Smooth muscle cell of trachea (primary cell): ENCODE results near the gene PLEKHA6. TPM values are rescaled to one million over a fixed set of nuclear protein-coding genes. Genes with fewer than 3 reads are reported as not detected.

Experiments
- total RNA-seq: library from RNA; depleted of rRNA; stranded (reverse); fragments of >200 nt; gene quantifications from 2 replicates; pipeline ENCODE4 v1.2.1, GENCODE V29; 2014

Gene PLEKHA6, protein sequence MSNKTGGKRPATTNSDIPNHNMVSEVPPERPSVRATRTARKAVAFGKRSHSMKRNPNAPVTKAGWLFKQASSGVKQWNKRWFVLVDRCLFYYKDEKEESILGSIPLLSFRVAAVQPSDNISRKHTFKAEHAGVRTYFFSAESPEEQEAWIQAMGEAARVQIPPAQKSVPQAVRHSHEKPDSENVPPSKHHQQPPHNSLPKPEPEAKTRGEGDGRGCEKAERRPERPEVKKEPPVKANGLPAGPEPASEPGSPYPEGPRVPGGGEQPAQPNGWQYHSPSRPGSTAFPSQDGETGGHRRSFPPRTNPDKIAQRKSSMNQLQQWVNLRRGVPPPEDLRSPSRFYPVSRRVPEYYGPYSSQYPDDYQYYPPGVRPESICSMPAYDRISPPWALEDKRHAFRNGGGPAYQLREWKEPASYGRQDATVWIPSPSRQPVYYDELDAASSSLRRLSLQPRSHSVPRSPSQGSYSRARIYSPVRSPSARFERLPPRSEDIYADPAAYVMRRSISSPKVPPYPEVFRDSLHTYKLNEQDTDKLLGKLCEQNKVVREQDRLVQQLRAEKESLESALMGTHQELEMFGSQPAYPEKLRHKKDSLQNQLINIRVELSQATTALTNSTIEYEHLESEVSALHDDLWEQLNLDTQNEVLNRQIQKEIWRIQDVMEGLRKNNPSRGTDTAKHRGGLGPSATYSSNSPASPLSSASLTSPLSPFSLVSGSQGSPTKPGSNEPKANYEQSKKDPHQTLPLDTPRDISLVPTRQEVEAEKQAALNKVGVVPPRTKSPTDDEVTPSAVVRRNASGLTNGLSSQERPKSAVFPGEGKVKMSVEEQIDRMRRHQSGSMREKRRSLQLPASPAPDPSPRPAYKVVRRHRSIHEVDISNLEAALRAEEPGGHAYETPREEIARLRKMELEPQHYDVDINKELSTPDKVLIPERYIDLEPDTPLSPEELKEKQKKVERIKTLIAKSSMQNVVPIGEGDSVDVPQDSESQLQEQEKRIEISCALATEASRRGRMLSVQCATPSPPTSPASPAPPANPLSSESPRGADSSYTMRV
- 2.3 and 7.4 TPM in 2 replicates for total RNA-seq

DNA sequence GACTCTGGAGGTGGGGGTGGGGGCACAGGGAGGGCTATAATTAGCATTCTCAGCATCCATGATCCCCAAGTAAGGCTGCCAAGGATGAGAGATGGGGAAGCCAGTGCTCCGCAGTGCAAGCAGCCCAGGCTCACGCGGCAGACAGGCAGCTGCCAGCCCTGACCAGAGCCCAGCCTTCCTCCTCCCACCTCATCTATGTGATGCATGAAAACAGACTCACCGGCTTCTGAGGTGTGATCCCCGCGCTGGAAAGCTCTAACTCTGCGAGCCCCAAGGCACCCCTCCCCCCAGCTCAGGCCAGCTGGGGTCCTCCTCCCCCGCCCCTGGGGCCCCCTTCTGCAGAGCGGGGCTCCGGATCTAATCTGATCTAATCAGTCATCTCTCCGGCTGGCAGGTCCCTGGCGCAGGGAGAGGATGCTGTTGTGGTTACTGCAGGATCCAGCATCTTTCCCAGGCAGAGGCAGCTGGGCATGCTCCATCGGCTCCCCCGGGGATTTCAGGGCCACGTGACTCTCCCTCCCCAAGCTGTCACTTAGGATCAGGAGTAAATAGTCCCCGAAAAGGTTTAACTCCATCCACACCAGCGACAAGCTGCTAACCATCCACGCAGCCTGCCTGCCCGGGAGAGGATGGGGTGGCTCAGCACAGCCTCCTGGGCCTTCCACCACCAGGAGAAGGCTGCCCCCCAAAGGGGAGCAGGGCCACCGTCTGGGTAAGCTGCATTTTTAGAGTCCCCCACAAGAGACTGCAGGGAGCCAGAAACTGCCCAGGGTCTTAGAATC, at the start of gene PLEKHA6:
TSS of gene PLEKHA6 (minus strand) at position 456 of the 782 bp plus-strand sequence. CDS start 86,202 bp downstream, outside the sequence.

DNA sequence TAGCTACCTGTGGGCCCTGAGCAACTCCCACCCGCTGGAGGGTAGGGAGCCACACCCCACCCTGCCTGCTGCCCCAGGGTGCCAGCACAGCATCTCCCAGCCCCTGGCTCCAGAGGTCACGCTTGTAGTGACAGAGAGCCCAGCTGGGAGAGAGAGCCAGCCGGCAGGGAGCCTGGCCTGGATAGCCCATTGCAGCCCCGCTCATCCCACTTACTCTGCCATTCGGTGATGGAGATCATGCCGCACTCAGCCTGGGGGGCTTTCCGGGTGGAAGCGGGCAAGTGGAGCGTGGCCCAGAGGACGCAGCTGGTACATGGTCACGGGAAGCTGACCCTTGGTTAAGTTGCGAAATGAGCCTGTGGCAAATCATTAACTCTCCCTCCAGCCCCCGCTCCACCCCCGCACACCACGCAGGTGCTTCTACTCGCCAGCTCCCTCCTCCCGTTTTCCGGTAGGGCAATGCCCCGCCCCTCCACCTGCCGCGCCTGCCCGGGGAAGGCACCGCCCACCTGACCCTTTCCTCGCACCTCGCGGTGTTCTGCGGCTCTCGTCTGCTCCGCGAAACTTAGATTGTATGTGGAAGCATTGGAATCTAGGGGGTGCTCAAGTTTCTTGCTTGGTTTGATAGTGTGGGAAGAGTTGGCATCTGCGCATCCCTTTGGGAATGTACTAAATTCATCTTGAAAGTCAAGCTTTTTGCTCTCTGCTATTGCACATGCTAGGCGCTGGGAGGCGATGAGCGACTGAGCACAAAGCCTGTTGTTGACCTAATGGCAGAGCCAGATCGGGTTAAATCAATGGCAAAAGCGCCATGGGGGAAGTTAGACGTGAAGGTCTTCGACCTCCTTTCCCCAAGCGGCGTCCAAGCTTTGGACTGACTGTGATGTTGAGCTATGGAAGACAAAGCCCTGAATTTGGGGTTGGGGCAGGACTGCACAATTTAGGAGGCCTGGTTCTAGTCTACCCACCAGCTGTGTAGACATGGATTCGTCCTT, 145.8 kb downstream of the PLEKHA6 start, which contains the start of gene GOLT1A:
TSS of gene GOLT1A (minus strand) at position 321 of the 995 bp plus-strand sequence. CDS start at position 239, 82 bp downstream.

DNA sequence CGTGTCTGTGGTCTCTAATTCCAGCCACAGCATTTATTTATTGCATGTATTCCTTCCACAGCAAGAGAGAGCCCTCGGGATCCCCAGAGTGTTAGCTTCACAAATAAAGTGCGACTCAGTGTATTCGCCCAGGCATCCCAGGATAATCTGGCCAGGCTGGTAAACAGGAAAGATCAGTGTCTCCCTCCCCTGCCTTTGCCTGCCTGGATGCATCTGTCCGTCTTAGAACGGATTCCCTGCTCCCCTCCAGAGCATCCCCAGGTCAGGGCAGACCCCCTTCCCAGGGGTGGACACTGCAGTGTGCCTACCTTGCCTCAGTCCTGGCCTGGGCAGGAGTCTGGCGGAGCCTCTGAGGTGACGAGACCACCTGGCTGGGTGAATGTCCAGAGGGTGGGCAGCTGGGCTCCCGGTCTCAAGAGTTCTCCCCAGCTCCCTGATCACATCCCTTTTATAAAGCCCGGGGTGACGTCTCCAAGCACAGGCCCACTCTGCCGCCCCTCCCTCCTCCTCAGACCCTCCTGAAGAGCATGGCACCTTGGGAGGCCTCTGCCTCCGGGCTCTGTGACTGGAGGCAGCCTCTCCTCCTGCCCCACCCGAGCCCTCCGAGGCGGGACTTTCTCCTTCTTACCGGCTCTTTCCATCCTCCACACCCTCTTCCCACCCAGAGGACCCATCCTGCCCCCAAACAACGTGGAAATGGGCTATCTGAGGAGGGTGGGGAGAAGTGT, 163.5 kb downstream of the PLEKHA6 start, which contains the start of gene KISS1:
TSS of gene KISS1 (minus strand) at position 424 of the 728 bp plus-strand sequence. CDS start 3,615 bp downstream, outside the sequence.

Other genes with a start within 250 kb of the PLEKHA6 start
- 2.6 and 5.3 TPM in 2 replicates for gene ETNK2, start 207.9 kb downstream of the PLEKHA6 start, total RNA-seq
- gene REN, start 193.6 kb downstream of the PLEKHA6 start, total RNA-seq, result 0.15 TPM in 1 of 2 replicates, not detected in the other
- 0.33 and 1.7 TPM in 2 replicates for gene KISS1, start 163.4 kb downstream of the PLEKHA6 start, total RNA-seq
- gene GOLT1A, start 145.9 kb downstream of the PLEKHA6 start, total RNA-seq, result not detected in 2 replicates
- gene PPP1R15B, start 51.9 kb upstream of the PLEKHA6 start, total RNA-seq, result 21.7 and 23.3 TPM in 2 replicates
- 1.5 and 4.3 TPM in 2 replicates for gene PIK3C2B, start 134.9 kb upstream of the PLEKHA6 start, total RNA-seq
- gene MDM4, start 156.5 kb upstream of the PLEKHA6 start, total RNA-seq, result 25.3 and 44.2 TPM in 2 replicates